HG02852 (cell line): ENCODE data around the gene MYO3B.
A peak's percentile ranks its signal among the peaks of the same experiment; 100 is the strongest.

Experiments
- ATAC-seq: cut with Tn5 transposase; IDR thresholded peaks from one replicate; pipeline ENCODE4 v1.9.1; 2021; ENCODE audit warnings: mild to moderate bottlenecking, moderate library complexity; ENCODE audit not compliant: unreplicated experiment

MYO3B gene

DNA sequence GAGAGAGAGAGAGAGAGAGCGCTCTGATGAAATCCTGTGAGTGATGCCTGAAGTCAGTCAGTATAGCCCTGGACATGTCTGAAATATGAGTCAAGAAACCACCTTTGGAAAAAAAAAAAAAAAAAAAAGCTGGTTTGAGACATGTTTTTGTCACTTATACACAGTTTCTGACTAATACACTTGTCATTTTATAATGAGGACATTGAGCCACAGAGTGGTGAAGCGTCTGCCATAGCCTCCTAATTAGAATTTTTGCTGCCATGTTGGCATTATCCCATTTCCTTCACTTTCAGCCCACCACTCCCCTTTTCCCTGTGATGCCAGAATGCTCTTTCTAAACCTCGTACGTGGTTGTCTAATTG is 15.7 kb upstream of the MYO3B start:
- ATAC-seq = no peak

DNA sequence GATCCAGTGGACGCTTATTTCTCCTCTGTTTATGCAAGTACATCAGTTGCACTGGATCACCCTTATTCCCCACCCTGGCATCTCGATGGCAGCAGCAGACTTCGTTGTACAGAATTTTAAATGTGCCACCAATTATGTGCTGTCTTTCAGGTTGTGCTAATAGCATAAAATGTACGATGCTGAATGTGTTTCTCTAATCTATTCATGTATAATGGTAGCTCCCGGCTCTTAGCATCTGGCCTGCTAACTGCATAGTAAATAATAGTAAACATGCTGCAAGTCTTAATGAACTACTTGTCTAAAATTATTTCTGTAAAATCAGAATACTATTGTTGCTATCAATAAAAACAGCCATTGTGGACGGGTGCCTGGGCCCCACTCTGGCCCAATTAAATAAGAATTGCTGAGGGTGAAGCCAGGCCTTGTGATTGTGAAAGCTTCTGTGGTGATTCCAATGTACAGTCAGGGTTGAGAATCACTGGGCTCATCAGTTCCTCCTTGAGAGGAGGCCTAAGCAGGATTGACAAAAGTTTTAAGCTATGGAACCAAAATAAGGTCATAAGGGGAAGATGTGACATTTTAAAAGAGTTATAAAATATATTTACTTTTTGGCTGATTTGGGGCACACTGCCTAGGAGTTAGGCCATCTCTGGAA is 14.4 kb upstream of the MYO3B start:
- no peak for ATAC-seq

DNA sequence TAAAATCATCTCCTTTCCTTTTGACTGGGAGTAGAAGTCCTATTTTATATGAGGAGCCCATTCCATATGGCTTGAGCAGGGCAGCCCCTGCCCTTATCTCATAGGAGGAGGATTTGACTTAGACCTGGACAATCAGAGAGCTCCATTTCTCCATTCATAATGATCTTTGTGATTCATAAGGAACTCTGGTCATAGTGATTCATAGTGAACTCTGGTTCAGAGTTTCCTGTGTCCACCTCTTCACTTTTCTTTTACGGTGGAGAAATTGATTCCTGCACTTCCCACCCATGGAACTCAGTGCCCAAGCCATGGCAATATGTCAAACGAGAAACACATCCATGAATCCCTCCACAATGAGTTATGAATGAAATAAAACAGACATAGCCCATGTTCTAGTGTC is 12.8 kb upstream of the MYO3B start:
- ATAC-seq = no peak

DNA sequence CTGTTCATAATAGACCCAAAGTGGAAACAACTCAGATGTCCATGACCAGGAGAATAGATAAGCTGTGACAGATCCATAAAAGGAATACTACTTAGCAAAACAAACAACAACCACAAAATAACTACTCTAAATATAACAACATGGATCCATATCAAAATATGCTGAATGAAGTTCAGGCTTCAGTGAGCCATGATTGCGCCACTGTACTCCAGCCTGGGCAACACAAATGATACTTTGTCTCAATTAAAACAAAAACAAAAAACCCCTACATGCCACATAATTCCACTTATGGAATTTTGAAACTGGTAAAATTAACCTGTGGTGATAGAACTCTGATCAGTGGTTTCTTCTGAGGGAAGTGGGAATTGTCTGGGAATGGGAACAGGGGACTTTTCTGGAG is 11.2 kb upstream of the MYO3B start:
- no peak for ATAC-seq

DNA sequence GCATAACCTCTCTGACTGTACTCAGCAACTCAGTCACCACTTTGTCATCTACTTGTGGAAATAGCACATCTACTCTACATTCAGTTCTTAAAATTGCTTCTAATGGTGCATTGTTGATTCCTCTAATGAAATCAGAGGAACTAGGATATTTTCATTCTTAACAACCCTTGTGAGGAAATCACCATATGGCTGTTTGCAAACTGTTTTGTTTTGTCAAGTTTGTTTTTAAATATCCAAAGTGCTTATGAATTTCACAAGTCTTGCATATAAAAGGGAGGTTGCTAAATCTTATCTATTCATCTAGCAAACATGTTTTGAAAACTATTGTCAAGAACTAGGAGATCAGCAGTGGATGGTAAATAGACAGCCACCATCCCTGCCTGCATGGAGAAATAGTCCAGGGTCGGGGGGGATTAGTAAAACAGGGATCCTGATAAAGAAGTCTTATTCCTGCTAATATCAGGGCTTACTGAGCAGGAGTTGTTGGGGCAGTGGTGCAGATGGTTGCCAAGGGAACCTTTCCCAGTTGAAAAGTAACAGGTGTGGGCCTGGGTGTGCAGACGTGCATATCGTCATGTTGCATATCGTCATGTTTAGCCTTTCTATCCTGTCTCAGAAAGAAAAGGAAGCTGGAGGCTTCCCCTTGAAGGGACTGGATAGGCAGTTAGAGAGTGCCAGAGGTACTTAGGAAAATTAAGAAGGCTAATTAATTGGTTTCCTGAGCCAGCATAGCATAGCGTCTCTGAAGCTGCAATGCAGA is 7.5 kb upstream of the MYO3B start:
- ATAC-seq = no peak

DNA sequence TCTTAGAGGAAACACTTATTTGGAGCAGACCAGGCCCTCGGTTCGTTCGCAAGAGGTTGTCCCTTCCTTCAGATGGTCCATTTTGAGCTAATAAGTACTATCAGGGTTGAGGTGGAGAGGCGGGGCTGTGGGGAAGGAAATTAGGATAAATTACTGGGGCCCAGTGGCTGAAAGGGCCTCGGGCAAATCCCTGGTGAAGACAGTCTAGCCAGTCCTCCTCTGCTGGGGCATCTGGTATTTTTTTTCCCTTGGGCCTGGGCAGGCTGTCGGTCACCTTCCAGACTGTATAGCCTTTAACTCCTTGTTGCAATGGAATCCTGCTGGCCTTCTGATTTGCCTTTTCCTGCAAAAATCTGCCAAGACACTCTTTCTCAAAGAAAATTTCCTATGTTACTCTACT is 1.7 kb upstream of the MYO3B start:
- ATAC-seq = no peak

DNA sequence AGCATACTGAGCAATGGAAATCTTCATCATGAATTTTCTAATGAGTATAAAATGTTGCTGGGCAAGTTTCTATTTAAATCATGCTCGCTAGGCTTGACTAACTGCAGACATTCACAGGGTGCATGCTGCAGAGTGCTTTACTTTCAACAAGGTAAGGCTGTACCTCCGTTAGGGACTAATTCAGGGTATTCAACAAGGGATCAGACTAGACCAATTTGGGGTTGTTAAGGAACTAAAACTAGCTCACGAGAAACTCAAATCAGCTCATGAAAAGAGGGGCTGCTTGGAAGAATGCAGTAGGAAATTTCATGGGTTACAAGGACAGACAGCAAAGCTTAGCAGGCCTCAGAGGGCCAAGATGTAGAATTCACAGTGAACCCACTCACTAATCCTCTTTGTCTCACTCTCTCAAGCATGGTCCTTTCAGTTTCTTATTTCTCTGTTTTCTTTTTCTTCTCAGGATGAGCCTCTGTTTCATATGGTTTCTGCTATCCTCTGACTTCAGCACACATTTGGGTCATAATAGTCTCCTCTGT is 2.2 kb downstream of the MYO3B start:
- ATAC-seq = peak; percentile 84

DNA sequence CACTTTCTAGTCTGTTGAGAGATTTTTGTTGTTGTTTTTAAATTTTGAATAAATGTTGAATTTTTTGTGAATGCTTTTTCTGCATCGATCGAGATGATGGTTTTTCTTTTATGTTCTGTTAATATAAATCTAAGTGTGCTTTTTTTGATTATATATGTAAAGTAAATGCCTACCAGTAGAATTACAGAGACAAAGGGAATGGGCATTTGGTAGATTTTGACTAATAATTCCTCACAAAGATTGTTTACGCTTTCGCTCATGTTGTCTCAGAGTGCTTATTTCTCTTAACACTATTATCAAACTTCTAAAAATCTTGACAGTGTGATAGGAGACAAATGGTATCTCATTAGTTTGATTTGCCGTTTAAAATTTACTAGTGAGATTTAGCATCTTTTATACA is 3.7 kb downstream of the MYO3B start:
- no peak for ATAC-seq

DNA sequence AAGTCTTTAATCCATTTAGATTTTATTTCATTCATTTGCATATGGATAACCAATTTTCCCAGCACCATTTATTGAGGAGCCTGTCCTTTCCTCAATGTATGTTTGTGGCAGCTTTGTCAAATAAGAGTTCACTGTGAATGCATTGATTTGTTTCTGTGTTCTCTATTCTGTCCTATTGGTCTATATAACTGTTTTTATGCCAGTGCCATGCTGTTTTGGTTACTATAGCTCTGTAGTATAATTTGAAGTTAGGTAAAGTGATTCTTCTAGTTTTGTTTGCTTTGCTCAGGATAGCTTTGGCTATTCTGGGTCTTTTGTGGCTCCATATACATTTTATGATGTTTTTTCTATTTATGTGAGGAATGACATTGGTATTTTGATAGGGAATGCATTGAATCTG is 7.4 kb downstream of the MYO3B start:
- no peak for ATAC-seq

DNA sequence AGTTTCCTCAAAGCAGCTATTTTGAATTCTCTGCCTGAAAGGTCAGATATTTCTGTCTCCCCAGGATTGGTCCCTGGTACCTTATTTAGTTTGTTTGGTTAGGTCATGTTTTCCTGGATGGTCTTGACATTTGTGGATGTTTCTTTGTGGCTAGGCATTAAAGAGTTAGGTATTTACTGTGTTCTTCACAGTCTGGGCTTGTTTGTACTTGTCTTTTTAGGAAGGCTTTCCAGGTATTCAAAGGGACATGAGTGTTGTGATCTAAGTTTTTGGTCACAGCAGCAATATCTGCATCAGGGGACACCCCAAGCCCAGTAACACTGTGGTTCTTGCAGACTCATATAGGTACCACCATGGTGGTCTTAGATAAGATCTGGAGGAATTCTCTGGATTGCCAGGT is 11.8 kb downstream of the MYO3B start:
- no peak for ATAC-seq

DNA sequence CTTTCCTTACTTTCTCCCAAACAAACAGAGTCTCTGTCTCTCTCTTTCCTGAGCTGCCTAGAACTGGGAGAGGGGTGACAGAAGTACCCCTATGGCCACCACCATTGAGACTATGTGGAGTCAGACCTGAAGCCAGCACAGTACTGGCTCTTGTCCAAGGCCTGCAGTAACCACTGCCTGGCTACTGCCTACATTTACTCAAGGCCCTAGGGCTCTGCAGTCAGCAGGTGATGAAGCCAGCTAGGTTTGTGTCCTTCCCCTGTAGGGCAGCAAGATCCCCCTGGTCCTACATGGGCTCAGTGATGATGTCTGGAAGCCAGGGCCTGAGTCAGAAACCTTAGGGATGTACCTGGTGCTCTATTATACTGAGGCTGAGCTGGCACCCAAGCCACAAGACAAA is 12.2 kb downstream of the MYO3B start:
- no peak for ATAC-seq

DNA sequence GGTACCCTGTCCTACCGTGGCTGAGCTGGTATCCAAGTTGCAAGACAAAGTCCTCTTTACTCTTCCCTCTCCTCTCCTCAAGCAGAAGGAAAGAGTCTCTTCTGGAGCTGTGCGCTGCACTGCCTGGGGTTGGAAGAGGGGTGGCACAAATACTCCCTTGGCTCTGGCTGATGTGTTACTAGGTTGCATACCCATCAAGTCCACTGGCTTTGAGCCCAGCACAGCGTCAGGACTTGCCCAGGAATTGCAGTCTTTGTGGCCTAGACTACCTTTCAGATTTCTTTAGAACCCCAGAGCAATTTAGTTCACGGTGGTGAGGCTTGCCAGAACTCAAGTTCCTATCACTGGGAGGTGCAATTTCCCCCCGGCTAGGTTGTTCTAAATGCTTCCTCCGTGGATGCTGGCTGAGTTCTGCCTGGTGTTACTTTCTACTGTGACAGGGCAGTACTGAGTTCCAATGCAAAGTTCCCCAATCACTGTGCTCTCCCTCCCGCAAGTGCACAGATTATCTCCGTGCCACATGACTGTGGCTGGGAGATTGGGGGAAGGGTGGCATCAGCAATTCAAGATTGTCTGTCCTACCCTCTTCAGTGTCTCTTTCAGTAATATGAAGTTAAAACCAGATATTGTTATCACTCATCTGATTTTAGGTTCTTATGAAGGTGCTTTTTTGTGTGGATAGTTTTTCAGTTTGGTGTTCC is 13.4 kb downstream of the MYO3B start:
- ATAC-seq = no peak

DNA sequence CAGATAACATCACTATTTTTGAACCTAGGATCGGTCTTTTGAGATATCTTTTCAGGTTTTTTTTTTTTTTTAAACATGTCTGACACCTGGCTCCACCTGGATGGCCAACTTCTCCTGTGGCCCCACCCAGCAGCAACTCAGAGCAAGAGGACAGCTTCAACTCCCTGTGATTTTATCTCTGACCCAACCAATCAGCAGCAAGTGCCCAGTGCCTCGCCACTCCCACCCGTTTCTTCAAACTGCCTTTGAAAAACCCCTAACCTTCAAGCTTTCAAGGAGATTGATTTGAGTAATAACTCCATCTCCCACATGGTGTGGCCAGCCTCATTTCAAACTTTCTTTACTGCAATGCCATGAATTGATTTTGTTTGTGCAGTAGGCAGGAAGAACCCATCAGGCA is 19.0 kb downstream of the MYO3B start:
- ATAC-seq = no peak

DNA sequence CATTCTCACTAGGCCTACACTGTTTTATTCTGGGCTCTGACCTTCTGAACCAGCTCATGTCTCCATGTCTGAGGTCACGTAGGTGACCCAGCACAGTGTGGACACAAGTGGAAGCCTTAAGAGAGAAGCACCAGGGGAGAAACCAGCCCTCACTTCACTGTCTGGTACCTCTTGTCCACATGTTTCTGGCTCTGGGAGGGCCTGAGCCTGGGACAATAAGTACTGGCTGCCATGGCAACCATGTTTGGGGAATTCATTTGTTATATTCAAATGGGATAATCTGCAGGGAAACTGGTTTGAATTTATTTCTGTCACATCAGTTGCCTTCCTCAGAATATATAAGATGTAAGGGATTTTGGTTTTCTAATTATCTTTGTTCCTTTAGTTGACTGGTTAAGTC is 23.3 kb downstream of the MYO3B start:
- ATAC-seq = no peak

DNA sequence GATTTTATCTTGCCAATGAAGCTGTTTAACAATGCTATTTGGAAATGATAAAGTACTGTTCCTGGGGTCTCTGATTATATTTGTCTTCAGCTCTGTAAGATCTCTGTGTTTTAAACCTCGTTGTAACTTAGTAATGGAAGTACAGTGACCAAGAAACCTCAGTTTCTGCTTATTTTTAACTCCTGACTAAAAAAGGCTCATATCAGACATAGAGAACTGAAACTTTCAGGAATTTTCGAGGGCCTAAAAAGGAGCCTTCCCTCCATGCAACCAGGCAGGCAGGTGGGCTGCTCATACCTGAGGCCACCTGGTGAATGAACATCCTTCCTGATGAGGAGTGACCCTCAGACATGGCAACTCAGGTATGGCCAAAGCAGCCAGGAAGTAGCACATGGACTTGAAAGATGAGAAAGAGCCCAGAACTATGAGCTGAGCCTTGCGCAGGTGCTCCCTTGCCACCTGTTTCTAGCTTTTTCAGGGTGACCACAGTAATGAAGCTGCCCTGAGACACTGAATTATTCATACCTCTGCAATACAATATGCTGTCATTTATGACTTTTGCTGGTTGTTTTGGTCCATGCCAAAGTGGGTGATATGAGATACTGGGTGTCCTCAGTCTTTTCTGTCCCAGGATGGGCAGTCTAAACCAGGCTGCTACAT is 23.9 kb downstream of the MYO3B start:
- peak; percentile 41 for ATAC-seq

DNA sequence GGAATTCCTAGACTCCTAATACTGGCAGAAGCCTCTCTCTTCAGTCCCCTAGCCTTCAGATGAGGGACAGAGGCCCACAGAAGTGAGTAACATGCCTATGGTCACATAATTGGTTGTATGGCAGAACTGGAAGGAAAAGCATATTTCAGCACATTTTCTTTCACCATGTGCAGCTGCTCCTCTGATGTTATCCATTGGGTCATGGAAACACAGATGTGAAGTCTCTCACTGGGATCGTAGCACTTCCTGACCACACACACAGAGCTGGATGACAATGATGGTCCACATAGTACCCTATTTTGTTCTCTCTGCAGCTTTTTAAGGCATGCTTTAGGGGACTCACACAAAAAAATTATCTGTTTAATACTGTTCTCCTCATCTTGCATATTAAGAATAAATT is 24.5 kb downstream of the MYO3B start:
- no peak for ATAC-seq

DNA sequence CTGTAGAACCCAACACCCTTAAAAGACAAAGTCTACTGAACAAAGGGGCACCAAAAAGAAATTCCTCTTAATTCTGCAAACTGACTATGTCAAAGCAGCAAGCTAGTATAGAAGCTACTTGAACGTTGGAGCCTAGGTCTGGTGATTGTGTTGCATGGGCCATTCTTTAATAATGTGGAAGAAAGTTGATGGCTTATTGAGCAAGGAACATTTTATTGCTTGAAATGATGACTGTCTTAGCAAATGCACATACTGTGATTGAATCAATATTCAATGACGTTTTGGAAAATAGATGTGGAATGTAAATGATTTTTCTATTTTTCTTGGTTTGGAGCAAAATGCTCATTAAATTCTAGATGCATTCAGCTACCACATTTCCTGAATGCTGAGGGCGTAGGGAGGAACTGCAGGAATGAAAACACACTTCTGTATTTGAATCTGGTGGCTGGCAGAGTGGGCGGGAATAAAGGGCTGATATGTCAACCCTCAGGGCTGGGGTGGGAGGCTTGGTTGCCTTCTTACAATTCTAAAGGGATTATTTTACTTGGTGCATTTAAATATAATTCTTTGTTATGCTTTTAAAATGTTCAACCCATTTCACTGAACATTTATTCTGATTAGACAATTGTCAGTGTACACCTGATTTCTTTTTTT is 26.5 kb downstream of the MYO3B start:
- no peak for ATAC-seq

DNA sequence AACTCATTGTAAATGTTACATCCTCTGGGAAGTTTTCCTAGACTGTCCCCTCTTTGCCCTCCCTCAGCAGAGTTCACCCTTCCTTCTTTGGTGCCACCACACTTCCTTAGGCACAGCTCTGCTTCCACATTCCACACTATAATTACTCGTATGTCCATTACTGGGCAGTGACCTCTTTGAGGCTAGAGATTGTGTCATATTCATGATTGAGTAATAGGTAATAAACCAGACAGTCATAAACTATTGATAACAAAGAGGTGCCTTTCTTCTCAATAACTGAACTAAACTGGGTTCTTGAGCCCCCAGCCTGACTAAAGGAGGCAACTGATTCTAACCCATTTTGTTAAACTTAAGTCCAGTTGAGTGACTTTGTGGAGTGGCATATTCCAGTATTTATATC is 28.3 kb downstream of the MYO3B start:
- ATAC-seq = no peak

DNA sequence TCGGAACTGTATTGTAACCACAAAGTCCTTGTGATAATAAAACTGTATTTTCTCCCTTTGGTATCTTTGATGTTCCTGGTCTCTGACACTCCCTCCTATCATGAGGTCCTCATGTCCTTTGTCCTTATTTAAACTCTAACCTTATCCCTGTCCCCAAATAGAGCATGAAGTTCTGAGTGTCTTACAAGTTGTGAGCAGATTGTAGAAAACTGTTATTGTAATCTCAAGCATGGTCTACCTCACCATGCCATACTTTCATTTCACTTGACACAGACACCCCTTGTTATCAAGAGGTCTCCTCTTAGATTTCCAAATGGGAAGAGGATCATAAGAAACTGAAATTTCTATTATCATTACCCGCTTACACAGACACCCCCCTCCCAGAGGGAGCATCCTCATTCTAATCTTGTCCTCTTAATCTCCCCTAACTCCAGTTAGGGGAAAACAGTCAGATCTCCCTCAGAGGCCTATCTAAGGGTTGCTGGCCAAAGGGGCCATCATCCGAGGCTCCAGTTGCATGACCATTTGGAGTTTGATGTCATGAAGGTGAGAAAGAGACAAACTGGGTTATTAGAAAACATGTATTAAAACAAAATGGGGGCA is 29.0 kb downstream of the MYO3B start:
- no peak for ATAC-seq

DNA sequence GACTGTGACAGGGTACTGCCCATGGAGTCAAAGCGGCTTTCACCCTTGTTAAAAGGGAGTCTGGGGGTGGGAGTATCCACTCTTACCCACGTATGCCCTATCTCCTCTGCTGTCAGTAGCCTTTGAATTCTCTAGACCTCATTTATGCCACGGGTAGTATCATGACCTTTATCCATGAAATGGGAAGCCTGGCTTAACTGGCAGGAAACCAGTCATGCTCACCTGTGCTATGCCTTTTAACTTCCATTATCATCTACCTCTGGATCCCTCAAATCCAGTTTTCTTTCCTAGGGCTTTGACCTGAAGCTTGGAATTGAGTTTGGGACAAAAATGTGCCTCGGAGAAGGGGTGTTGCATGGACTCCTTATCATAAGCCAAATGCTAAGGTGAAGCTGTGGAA is 30.0 kb downstream of the MYO3B start:
- ATAC-seq = no peak

DNA sequence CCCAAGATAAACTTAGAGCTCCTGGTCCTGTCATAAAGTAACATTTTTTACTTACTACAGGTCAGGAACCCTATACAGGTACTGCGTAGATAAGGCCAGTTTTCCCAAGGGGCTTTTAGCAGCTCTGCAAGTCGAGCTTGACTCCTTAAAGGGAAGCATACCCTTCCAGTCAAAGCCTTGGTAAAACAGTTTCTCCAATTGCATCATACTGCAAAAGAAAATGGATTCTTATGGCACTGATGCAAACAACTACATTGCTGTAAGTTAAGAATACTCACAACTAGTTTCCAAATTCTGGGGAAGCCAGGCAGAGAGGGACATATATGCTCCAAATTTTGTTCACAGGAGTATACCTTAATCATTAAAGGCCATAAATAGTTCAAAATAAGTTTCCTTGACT is 31.0 kb downstream of the MYO3B start:
- ATAC-seq = no peak
